G401.6 (cell line): ENCODE results near the gene LRRC66.

Experiments used
- FAIRE-seq: peaks from 2 replicates; lab custom pipeline; 2012; peaks lifted over from hg19 to GRCh38; lab: Jason Lieb, UNC

The LRRC66 gene

GRCh38 chr4:52019936-52020657 lies at the start of gene LRRC66:
TSS of gene LRRC66 (minus strand) at chr4:52020363. CDS start at chr4:52017613, 2,750 bp downstream.
- no peak for FAIRE-seq

GRCh38 chr4:52069571-52069970 lies 49.4 kb upstream of the LRRC66 start:
- FAIRE-seq = no peak

GRCh38 chr4:52059372-52059771 lies 39.2 kb upstream of the LRRC66 start:
- FAIRE-seq = no peak

GRCh38 chr4:52058275-52058674 lies 38.1 kb upstream of the LRRC66 start:
- no peak for FAIRE-seq

GRCh38 chr4:52057196-52057595 lies 37.0 kb upstream of the LRRC66 start:
- no peak for FAIRE-seq

- no peak for FAIRE-seq
These were observed 34.1 kb upstream of the LRRC66 start for GRCh38 chr4:52054254-52054653.

GRCh38 chr4:52052475-52052780 lies 32.3 kb upstream of the LRRC66 start:
- no peak for FAIRE-seq

GRCh38 chr4:52051615-52052474 lies 31.7 kb upstream of the LRRC66 start:
- FAIRE-seq = no peak

GRCh38 chr4:52051213-52051614 lies 31.1 kb upstream of the LRRC66 start, which contains the start of gene SPATA18:
TSS of gene SPATA18 (plus strand) at chr4:52051304. CDS start at chr4:52051705, 401 bp downstream.
- FAIRE-seq = no peak

- FAIRE-seq = no peak
These were observed 29.1 kb upstream of the LRRC66 start for GRCh38 chr4:52049266-52049665.

GRCh38 chr4:52045028-52045427 lies 24.9 kb upstream of the LRRC66 start:
- no peak for FAIRE-seq

- no peak for FAIRE-seq
These were observed 18.1 kb upstream of the LRRC66 start, which contains the start of gene SGCB for GRCh38 chr4:52038103-52038912. TSS of gene SGCB (minus strand) at chr4:52038299. CDS start at chr4:52038259, 40 bp downstream.

GRCh38 chr4:52037689-52038102 lies 17.5 kb upstream of the LRRC66 start:
- FAIRE-seq = no peak

- FAIRE-seq = no peak
These were observed 16.8 kb upstream of the LRRC66 start for GRCh38 chr4:52036886-52037530.

- FAIRE-seq = no peak
These were observed 15.0 kb upstream of the LRRC66 start for GRCh38 chr4:52035190-52035589.

GRCh38 chr4:52032005-52032404 lies 11.8 kb upstream of the LRRC66 start:
- FAIRE-seq = no peak

GRCh38 chr4:52028970-52029369 lies 8.8 kb upstream of the LRRC66 start:
- FAIRE-seq = no peak

- no peak for FAIRE-seq
These were observed 2.3 kb downstream of the LRRC66 start for GRCh38 chr4:52017814-52018213.

GRCh38 chr4:52016981-52017380 lies 3.2 kb downstream of the LRRC66 start:
- no peak for FAIRE-seq

GRCh38 chr4:52015366-52015765 lies 4.8 kb downstream of the LRRC66 start:
- no peak for FAIRE-seq

- FAIRE-seq = no peak
These were observed 5.3 kb downstream of the LRRC66 start for GRCh38 chr4:52014903-52015302.

- no peak for FAIRE-seq
These were observed 7.5 kb downstream of the LRRC66 start for GRCh38 chr4:52012651-52013050.
